Measurements from ENCODE around the gene DCDC2C. TPM values are rescaled to one million over a fixed set of nuclear protein-coding genes. Genes with fewer than 3 reads are reported as not detected.

The DCDC2C gene
- not detected in 2 replicates for polyA plus RNA-seq (2012; rRNA removed)
- not detected in 2 replicates for polyA plus RNA-seq (2012; cell fraction: cytosol; rRNA removed)
- polyA plus RNA-seq (2012; cell fraction: nucleus; rRNA removed): not detected in 2 replicates

GRCh38 chr2:3703236-3703756 lies at the start of gene DCDC2C:
TSS of gene DCDC2C (plus strand) at chr2:3703575. CDS start at chr2:3703752, 177 bp downstream.
- POLR2A ChIA-PET: no interaction called here
- Histone ChIP-seq H3K27me3 (ENCODE audit: insufficient read depth) (no peaks in the 10 kb centered on the region), H3K9me2 (no peaks in the 10 kb centered on the region), H4K20me1 (ENCODE audit: insufficient read depth) (no peaks in the 10 kb centered on the region), H3K9ac (no peak within 1 kb of the TSS), H3K4me1 (ENCODE audit: control insufficient read depth in 1 of 2, insufficient read depth in 2 of 2, low read depth in 1 of 2, low read length in 1 of 2) (peaks cover 5 to 6% of the 10 kb centered on the region in 2 experiments; a peak in 2 of 4 replicates), H3K4me3 (ENCODE audit: low read depth in 2 of 2, low read length in 1 of 2) (peak within 1 kb of the TSS in 1 of 2 experiments; percentile 33; a peak in 1 of 4 replicates), H3K4me2 (no peak within 1 kb of the TSS), H2AFZ (ENCODE audit: low read depth) (no peak within 1 kb of the TSS), H3F3A (replicated peaks; ENCODE audit: insufficient read depth) (peaks cover 5% of the 10 kb centered on the region), H3K36me3 (replicated peaks in 1 of 2; ENCODE audit: control insufficient read depth in 1 of 2, insufficient read depth in 2 of 2, low read length in 1 of 2) (no peaks in the 10 kb centered on the region), H3K79me2 (ENCODE audit: insufficient read depth) (no peaks in the 10 kb centered on the region), H3K27ac (ENCODE audit: low read depth in 2 of 2, low read length in 1 of 2) (no peak within 1 kb of the TSS), H3K9me3 (no peaks in the 10 kb centered on the region)
- DNase-seq: peak; percentile 60
- CTCF ChIA-PET: no interaction called here
- no peak for TF ChIP-seq GATA2 (CRISPR knock-in tag; IDR thresholded peaks at IDR 0.05)
- no peak for TF ChIP-seq YY1 (IDR thresholded peaks at IDR 0.05; ENCODE audit: low read depth)
- no peak for TF ChIP-seq MEF2A (IDR thresholded peaks at IDR 0.05; ENCODE audit: borderline replicate concordance, low read depth)
- TF ChIP-seq ELF1 (IDR thresholded peaks at IDR 0.05): no peak
- TF ChIP-seq RAD21 (IDR thresholded peaks at IDR 0.05; ENCODE audit: low read length): no peak
- TF ChIP-seq EP300 (IDR thresholded peaks at IDR 0.05; ENCODE audit: borderline replicate concordance in 1 of 2, low read depth in 1 of 2, low read length in 1 of 2): no peak
- TF ChIP-seq USF2 (IDR thresholded peaks at IDR 0.05; ENCODE audit: borderline replicate concordance, low read depth, low read length): no peak
- no peak for TF ChIP-seq TEAD4 (IDR thresholded peaks at IDR 0.05; ENCODE audit: borderline replicate concordance, insufficient read depth)
- no peak for TF ChIP-seq TAF1 (IDR thresholded peaks at IDR 0.05; ENCODE audit: borderline replicate concordance, low read depth, low read length)
- TF ChIP-seq TCF12 (IDR thresholded peaks at IDR 0.05): no peak
- TF ChIP-seq MXI1 (IDR thresholded peaks at IDR 0.05; ENCODE audit: low read depth, low read length): no peak
- no peak for TF ChIP-seq GABPA (IDR thresholded peaks at IDR 0.05; ENCODE audit: low read depth)
- no peak for TF ChIP-seq FOXM1 (IDR thresholded peaks at IDR 0.05; ENCODE audit: low read depth)
- 53% methylated on average over 49 of the region's 60 CpGs for WGBS (ENCODE audit: low lambda C conversion rate)

- Histone ChIP-seq H3K27me3 (ENCODE audit: insufficient read depth) (no peaks in the 10 kb centered on the region), H3K4me3 (ENCODE audit: low read depth in 2 of 2, low read length in 1 of 2) (no peak overlapping the region), H3K4me2 (no peak overlapping the region), H2AFZ (ENCODE audit: low read depth) (no peak overlapping the region), H3K9ac (no peak overlapping the region), H3F3A (replicated peaks; ENCODE audit: insufficient read depth) (no peaks in the 10 kb centered on the region), H3K27ac (ENCODE audit: low read depth in 2 of 2, low read length in 1 of 2) (no peak overlapping the region), H3K79me2 (ENCODE audit: insufficient read depth) (no peaks in the 10 kb centered on the region), H3K4me1 (ENCODE audit: control insufficient read depth in 1 of 2, insufficient read depth in 2 of 2, low read depth in 1 of 2, low read length in 1 of 2) (peaks cover 0 to 27% of the 10 kb centered on the region in 2 experiments; a peak in 2 of 4 replicates), H4K20me1 (ENCODE audit: insufficient read depth) (no peaks in the 10 kb centered on the region), H3K36me3 (replicated peaks in 1 of 2; ENCODE audit: control insufficient read depth in 1 of 2, insufficient read depth in 2 of 2, low read length in 1 of 2) (no peaks in the 10 kb centered on the region), H3K9me2 (no peaks in the 10 kb centered on the region), H3K9me3 (no peaks in the 10 kb centered on the region)
- DNase-seq: no peak
- CTCF ChIA-PET: interaction anchor here (1.2 to 3.3 kb wide), 4 partner anchors 10 to 230 kb away, joined by 3 to 28 read pairs (median 4); no protein-coding TSS in a partner anchor
- POLR2A ChIA-PET: no interaction called here
- TF ChIP-seq YY1 (IDR thresholded peaks at IDR 0.05; ENCODE audit: low read depth) (no peak), NFIC (IDR thresholded peaks at IDR 0.05; ENCODE audit: borderline replicate concordance) (no peak), RFX5 (IDR thresholded peaks at IDR 0.05; ENCODE audit: low read length) (no peak), REST (IDR thresholded peaks at IDR 0.05; ENCODE audit: low read depth, low read length) (no peak), ELF1 (IDR thresholded peaks at IDR 0.05) (no peak), FOSL2 (IDR thresholded peaks at IDR 0.05; ENCODE audit: borderline replicate concordance, low read depth) (no peak), RCOR1 (IDR thresholded peaks at IDR 0.05; ENCODE audit: low read length) (no peak), GATA2 (CRISPR knock-in tag; IDR thresholded peaks at IDR 0.05) (no peak)
- WGBS (ENCODE audit: low lambda C conversion rate): 76% methylated on average over 10 of the region's 10 CpGs
Measured at GRCh38 chr2:3654011-3654410, 49.4 kb upstream of the DCDC2C start.
